ENCODE measurements around the gene VARS2.

Gene VARS2

GRCh38 chr6:30938730-30939129, 24.7 kb downstream of the VARS2 start:
- H4K20me1 ChIP-seq (ENCODE audit: insufficient read depth, low read length) = no peaks in the 10 kb centered on the region
- H3K27me3 ChIP-seq (ENCODE audit: low read depth, low read length) = 0 out of 2 replicates have a peak, but pooled peaks cover 4% of the 10 kb centered on the region
- H3K79me2 ChIP-seq (ENCODE audit: low read length) = no peaks in the 10 kb centered on the region
- H3K4me2 ChIP-seq (ENCODE audit: low read length) = no peak overlapping the region
- H3K27ac ChIP-seq (ENCODE audit: low read length) = no peak overlapping the region
- no peaks in the 10 kb centered on the region for H3K9me3 ChIP-seq (ENCODE audit: insufficient read depth, low read length)
- H3K9ac ChIP-seq (ENCODE audit: low read length) = no peak overlapping the region
- no peak overlapping the region for H3K4me3 ChIP-seq (ENCODE audit: low read length)
- no peak overlapping the region for H2AFZ ChIP-seq (ENCODE audit: low read depth, low read length)
- TF ChIP-seq CTCF (IDR thresholded peaks at IDR 0.05; ENCODE audit: low read depth, low read length) (no peak), EZH2phosphoT487 (IDR thresholded peaks at IDR 0.05; ENCODE audit: low read depth) (no peak)
- peaks cover 15% of the 10 kb centered on the region for H3K4me1 ChIP-seq (ENCODE audit: low read length)
- no peaks in the 10 kb centered on the region for H3K36me3 ChIP-seq (replicated peaks; ENCODE audit: low read depth, low read length)

- no peak overlapping the region for H3K4me3 ChIP-seq (ENCODE audit: low read length)
- no peaks in the 10 kb centered on the region for H3K79me2 ChIP-seq (ENCODE audit: low read length)
- no peak overlapping the region for H3K4me2 ChIP-seq (ENCODE audit: low read length)
- H3K27me3 ChIP-seq (ENCODE audit: low read depth, low read length) = 0 out of 2 replicates have a peak, but pooled peaks cover 4% of the 10 kb centered on the region
- H3K9ac ChIP-seq (ENCODE audit: low read length) = no peak overlapping the region
- TF ChIP-seq CTCF (IDR thresholded peaks at IDR 0.05; ENCODE audit: low read depth, low read length) (no peak), EZH2phosphoT487 (IDR thresholded peaks at IDR 0.05; ENCODE audit: low read depth) (no peak)
- H3K4me1 ChIP-seq (ENCODE audit: low read length) = peaks cover 15% of the 10 kb centered on the region
- no peaks in the 10 kb centered on the region for H4K20me1 ChIP-seq (ENCODE audit: insufficient read depth, low read length)
- H3K36me3 ChIP-seq (replicated peaks; ENCODE audit: low read depth, low read length) = no peaks in the 10 kb centered on the region
- no peaks in the 10 kb centered on the region for H3K9me3 ChIP-seq (ENCODE audit: insufficient read depth, low read length)
- H2AFZ ChIP-seq (ENCODE audit: low read depth, low read length) = no peak overlapping the region
- no peak overlapping the region for H3K27ac ChIP-seq (ENCODE audit: low read length)
Observed at GRCh38 chr6:30939473-30939872, 25.4 kb downstream of the VARS2 start.

- Histone ChIP-seq H3K4me3 (ENCODE audit: low read length) (no peak within 1 kb of the TSS), H3K4me1 (ENCODE audit: low read length) (peaks cover 15% of the 10 kb centered on the region), H3K9ac (ENCODE audit: low read length) (no peak within 1 kb of the TSS), H4K20me1 (ENCODE audit: insufficient read depth, low read length) (no peaks in the 10 kb centered on the region), H3K9me3 (ENCODE audit: insufficient read depth, low read length) (no peaks in the 10 kb centered on the region), H3K4me2 (ENCODE audit: low read length) (peak within 1 kb of the TSS; percentile 48), H3K27me3 (ENCODE audit: low read depth, low read length) (0 out of 2 replicates have a peak, but pooled peaks cover 4% of the 10 kb centered on the region), H3K36me3 (replicated peaks; ENCODE audit: low read depth, low read length) (no peaks in the 10 kb centered on the region), H3K27ac (ENCODE audit: low read length) (no peak within 1 kb of the TSS), H3K79me2 (ENCODE audit: low read length) (no peaks in the 10 kb centered on the region), H2AFZ (ENCODE audit: low read depth, low read length) (no peak within 1 kb of the TSS)
- no peak for TF ChIP-seq EZH2phosphoT487 (IDR thresholded peaks at IDR 0.05; ENCODE audit: low read depth)
- no peak for TF ChIP-seq CTCF (IDR thresholded peaks at IDR 0.05; ENCODE audit: low read depth, low read length)
Observed at GRCh38 chr6:30940361-30940986, 26.4 kb downstream of the VARS2 start, which contains the start of gene MUCL3. Gene MUCL3 (plus strand): TSS chr6:30940973. CDS start chr6:30941000, 27 bp downstream.

GRCh38 chr6:30942338-30943060, 28.5 kb downstream of the VARS2 start:
- H2AFZ ChIP-seq (ENCODE audit: low read depth, low read length) = no peak overlapping the region
- no peaks in the 10 kb centered on the region for H3K9me3 ChIP-seq (ENCODE audit: insufficient read depth, low read length)
- no peak overlapping the region for H3K4me2 ChIP-seq (ENCODE audit: low read length)
- H3K79me2 ChIP-seq (ENCODE audit: low read length) = no peaks in the 10 kb centered on the region
- H3K27me3 ChIP-seq (ENCODE audit: low read depth, low read length) = 0 out of 2 replicates have a peak, but pooled peaks cover 4% of the 10 kb centered on the region
- no peak overlapping the region for H3K4me3 ChIP-seq (ENCODE audit: low read length)
- no peak overlapping the region for H3K27ac ChIP-seq (ENCODE audit: low read length)
- no peak overlapping the region for H3K9ac ChIP-seq (ENCODE audit: low read length)
- TF ChIP-seq EZH2phosphoT487 (IDR thresholded peaks at IDR 0.05; ENCODE audit: low read depth) = no peak
- TF ChIP-seq CTCF (IDR thresholded peaks at IDR 0.05; ENCODE audit: low read depth, low read length) = no peak
- no peaks in the 10 kb centered on the region for H3K36me3 ChIP-seq (replicated peaks; ENCODE audit: low read depth, low read length)
- H4K20me1 ChIP-seq (ENCODE audit: insufficient read depth, low read length) = no peaks in the 10 kb centered on the region
- peaks cover 18% of the 10 kb centered on the region for H3K4me1 ChIP-seq (ENCODE audit: low read length)
